ENCODE data around the gene UBA52. TPM values are rescaled to one million over a fixed set of nuclear protein-coding genes. Genes with fewer than 3 reads are reported as not detected.

UBA52 gene
- total and polyA plus RNA-seq, 5 donors: 622 to 793 (median 716) TPM

GRCh38 chr19:18608805-18609716 lies 37.4 kb downstream of the UBA52 start:
- no peaks in the 10 kb centered on the region for H3K4me1 ChIP-seq (ENCODE audit: control insufficient read depth, insufficient read depth, low read length)
- no peaks in the 10 kb centered on the region for H3K9me3 ChIP-seq (ENCODE audit: control insufficient read depth, low read length)
- H3K27ac ChIP-seq (ENCODE audit: low read length): no peak overlapping the region
- H3K27me3 ChIP-seq (ENCODE audit: control insufficient read depth, insufficient read depth): no peaks in the 10 kb centered on the region
- WGBS: 53% methylated on average over 9 of the region's 9 CpGs
- no peak for ATAC-seq
- intact Hi-C loops (cut with DNase I): no loop called here
- no peak for DNase-seq
- H3K4me3 ChIP-seq (ENCODE audit: low read length): no peak overlapping the region

- no peaks in the 10 kb centered on the region for H3K4me1 ChIP-seq (ENCODE audit: control insufficient read depth, insufficient read depth, low read length)
- DNase-seq (no peak), ATAC-seq (no peak)
- no peak overlapping the region for H3K27ac ChIP-seq (ENCODE audit: low read length)
- WGBS: 33% methylated on average over 2 of the region's 2 CpGs
- intact Hi-C loops (cut with DNase I): no loop called here
- H3K4me3 ChIP-seq (ENCODE audit: low read length): no peak overlapping the region
- H3K9me3 ChIP-seq (ENCODE audit: control insufficient read depth, low read length): no peaks in the 10 kb centered on the region
- no peaks in the 10 kb centered on the region for H3K27me3 ChIP-seq (ENCODE audit: control insufficient read depth, insufficient read depth)
Observed at GRCh38 chr19:18609717-18610051, 38.0 kb downstream of the UBA52 start.

- 42% methylated on average over 3 of the region's 3 CpGs for WGBS
- Histone ChIP-seq H3K4me3 (ENCODE audit: low read length) (no peak overlapping the region), H3K27ac (ENCODE audit: low read length) (no peak overlapping the region), H3K9me3 (ENCODE audit: control insufficient read depth, low read length) (no peaks in the 10 kb centered on the region), H3K27me3 (ENCODE audit: control insufficient read depth, insufficient read depth) (no peaks in the 10 kb centered on the region), H3K4me1 (ENCODE audit: control insufficient read depth, insufficient read depth, low read length) (no peaks in the 10 kb centered on the region)
- no peak for DNase-seq
- no peak for ATAC-seq
- intact Hi-C loops (cut with DNase I): no loop called here
Observed at GRCh38 chr19:18610245-18610555, 38.5 kb downstream of the UBA52 start.

- WGBS: 7% methylated on average over 45 of the region's 45 CpGs
- no peak for ATAC-seq
- Histone ChIP-seq H3K27me3 (ENCODE audit: control insufficient read depth, insufficient read depth) (no peaks in the 10 kb centered on the region), H3K9me3 (ENCODE audit: control insufficient read depth, low read length) (no peaks in the 10 kb centered on the region), H3K27ac (ENCODE audit: low read length) (no peak overlapping the region), H3K4me1 (ENCODE audit: control insufficient read depth, insufficient read depth, low read length) (no peaks in the 10 kb centered on the region), H3K4me3 (ENCODE audit: low read length) (no peak overlapping the region)
- no peak for DNase-seq
- intact Hi-C loops (cut with DNase I): no loop called here
Observed at GRCh38 chr19:18610556-18611326, 39.1 kb downstream of the UBA52 start.

GRCh38 chr19:18611327-18612050 lies 39.8 kb downstream of the UBA52 start:
- no peak for DNase-seq
- intact Hi-C loops (cut with DNase I): no loop called here
- Histone ChIP-seq H3K27me3 (ENCODE audit: control insufficient read depth, insufficient read depth) (no peaks in the 10 kb centered on the region), H3K9me3 (ENCODE audit: control insufficient read depth, low read length) (no peaks in the 10 kb centered on the region), H3K4me3 (ENCODE audit: low read length) (peak overlapping the region; percentile 4), H3K4me1 (ENCODE audit: control insufficient read depth, insufficient read depth, low read length) (no peaks in the 10 kb centered on the region), H3K27ac (ENCODE audit: low read length) (no peak overlapping the region)
- ATAC-seq: no peak
- 3% methylated on average over 62 of the region's 62 CpGs for WGBS

GRCh38 chr19:18612051-18612771 lies 40.6 kb downstream of the UBA52 start:
- no peak for DNase-seq
- WGBS: 1% methylated on average over 30 of the region's 30 CpGs
- no peak for ATAC-seq
- Histone ChIP-seq H3K27ac (ENCODE audit: low read length) (no peak overlapping the region), H3K4me1 (ENCODE audit: control insufficient read depth, insufficient read depth, low read length) (no peaks in the 10 kb centered on the region), H3K4me3 (ENCODE audit: low read length) (peak overlapping the region; percentile 28), H3K27me3 (ENCODE audit: control insufficient read depth, insufficient read depth) (no peaks in the 10 kb centered on the region), H3K9me3 (ENCODE audit: control insufficient read depth, low read length) (no peaks in the 10 kb centered on the region)
- intact Hi-C loops (cut with DNase I): no loop called here

DNA sequence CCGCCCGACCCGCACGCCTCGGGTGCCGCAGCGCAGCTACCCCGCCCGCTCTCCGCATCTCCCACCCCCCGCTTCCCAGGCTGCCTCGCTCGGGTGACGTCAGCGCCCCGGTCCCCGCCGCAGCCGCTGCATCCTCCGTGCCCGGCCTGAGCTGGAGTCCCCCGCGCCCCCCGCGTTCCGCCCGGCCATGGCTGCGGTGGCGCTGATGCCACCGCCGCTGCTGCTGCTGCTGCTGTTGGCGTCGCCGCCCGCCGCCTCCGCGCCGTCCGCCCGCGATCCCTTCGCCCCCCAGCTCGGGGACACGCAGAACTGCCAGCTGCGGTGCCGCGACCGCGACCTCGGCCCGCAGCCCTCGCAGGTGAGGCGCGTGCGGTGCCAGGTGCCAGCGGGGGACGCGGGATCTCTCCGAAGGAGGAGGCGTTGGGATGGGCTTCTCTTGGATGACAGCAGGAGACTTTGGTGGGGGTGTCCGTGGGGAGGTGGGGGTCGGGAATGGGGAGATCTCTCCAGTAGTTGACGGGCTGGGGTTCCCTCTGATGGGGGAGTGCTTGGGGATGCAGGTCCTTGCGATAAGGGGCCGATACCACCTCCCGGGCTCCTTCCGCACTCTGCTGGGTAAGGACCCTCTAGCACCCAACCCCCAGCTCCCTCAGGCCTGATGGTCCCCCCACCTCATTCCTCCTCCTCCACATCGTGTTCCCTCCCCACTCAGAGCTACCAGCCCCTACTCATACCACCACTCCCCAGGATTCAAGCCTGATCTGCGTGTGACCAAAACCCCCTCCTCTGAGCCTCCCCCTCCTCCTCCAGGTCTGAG lies 41.3 kb downstream of the UBA52 start, which contains the start of gene TMEM59L:
TMEM59L (plus strand) TSS at position 99 of the 817 bp plus-strand sequence; CDS start at position 188, 89 bp downstream.
- H3K4me3 ChIP-seq (ENCODE audit: low read length): peak within 1 kb of the TSS; percentile 28
- H3K9me3 ChIP-seq (ENCODE audit: control insufficient read depth, low read length): no peaks in the 10 kb centered on the region
- ATAC-seq (peak; percentile 15 to 34), DNase-seq (no peak)
- no peaks in the 10 kb centered on the region for H3K4me1 ChIP-seq (ENCODE audit: control insufficient read depth, insufficient read depth, low read length)
- intact Hi-C loops (cut with DNase I): no loop called here
- WGBS: 3% methylated on average over 70 of the region's 70 CpGs
- H3K27ac ChIP-seq (ENCODE audit: low read length): no peak within 1 kb of the TSS
- H3K27me3 ChIP-seq (ENCODE audit: control insufficient read depth, insufficient read depth): no peaks in the 10 kb centered on the region

DNA sequence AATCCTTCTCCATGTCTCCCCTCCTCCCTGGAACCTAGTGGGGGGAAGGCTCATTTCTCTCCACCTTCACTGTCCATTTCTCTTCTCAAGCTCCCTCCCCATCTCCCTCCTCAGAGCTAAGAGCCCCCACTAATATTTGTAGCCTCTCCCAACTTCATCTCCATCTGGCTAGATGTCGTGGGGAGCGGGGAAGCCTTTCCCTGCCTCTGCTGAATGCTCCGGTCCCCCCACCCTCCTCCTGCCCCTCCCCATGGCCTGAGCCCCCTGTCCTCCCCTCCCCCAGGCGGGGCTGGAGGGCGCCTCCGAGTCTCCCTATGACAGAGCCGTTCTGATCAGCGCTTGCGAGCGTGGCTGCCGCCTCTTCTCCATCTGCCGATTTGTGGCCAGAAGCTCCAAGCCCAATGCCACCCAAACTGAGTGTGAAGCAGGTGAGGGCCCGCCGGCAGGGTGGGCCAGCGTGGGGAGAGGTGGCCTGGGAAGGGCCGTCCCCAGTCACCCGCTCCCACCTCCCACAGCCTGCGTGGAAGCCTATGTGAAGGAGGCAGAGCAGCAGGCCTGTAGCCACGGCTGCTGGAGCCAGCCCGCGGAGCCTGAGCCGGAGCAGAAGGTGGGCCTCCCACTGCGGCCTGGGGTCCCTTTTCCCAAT lies 42.1 kb downstream of the UBA52 start:
- intact Hi-C loops (cut with DNase I): no loop called here
- Histone ChIP-seq H3K9me3 (ENCODE audit: control insufficient read depth, low read length) (no peaks in the 10 kb centered on the region), H3K27ac (ENCODE audit: low read length) (no peak overlapping the region), H3K4me1 (ENCODE audit: control insufficient read depth, insufficient read depth, low read length) (no peaks in the 10 kb centered on the region), H3K4me3 (ENCODE audit: low read length) (no peak overlapping the region), H3K27me3 (ENCODE audit: control insufficient read depth, insufficient read depth) (no peaks in the 10 kb centered on the region)
- ATAC-seq: no peak
- DNase-seq: no peak
- 43% methylated on average over 23 of the region's 23 CpGs for WGBS

GRCh38 chr19:18616023-18616422 lies 44.4 kb downstream of the UBA52 start:
- ATAC-seq: no peak
- Histone ChIP-seq H3K4me1 (ENCODE audit: control insufficient read depth, insufficient read depth, low read length) (no peaks in the 10 kb centered on the region), H3K27me3 (ENCODE audit: control insufficient read depth, insufficient read depth) (no peaks in the 10 kb centered on the region), H3K4me3 (ENCODE audit: low read length) (no peak overlapping the region), H3K9me3 (ENCODE audit: control insufficient read depth, low read length) (no peaks in the 10 kb centered on the region), H3K27ac (ENCODE audit: low read length) (no peak overlapping the region)
- 96% methylated on average over 3 of the region's 3 CpGs for WGBS
- no peak for DNase-seq
- intact Hi-C loops (cut with DNase I): no loop called here

DNA sequence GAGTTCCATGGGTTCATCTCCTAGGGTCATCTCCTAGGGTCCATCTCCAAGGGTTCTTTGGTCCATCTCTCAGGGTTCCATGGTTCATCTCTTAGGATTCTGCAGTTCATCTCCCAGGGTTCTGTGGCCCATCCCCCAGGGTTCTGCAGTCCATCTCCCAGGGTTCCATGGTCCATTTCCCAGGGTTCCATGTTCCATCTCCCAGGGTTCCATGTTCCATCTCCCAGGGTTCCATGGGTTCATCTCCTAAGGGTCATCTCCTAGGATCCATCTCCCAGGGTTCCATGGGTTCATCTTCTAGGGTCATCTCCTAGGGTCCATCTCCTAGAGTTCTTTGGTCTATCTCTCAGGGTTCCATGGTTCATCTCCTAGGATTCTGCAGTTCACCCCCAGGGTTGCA lies 45.9 kb downstream of the UBA52 start:
- no peaks in the 10 kb centered on the region for H3K27me3 ChIP-seq (ENCODE audit: control insufficient read depth, insufficient read depth)
- ATAC-seq (no peak), DNase-seq (no peak)
- intact Hi-C loops (cut with DNase I): no loop called here
- H3K4me3 ChIP-seq (ENCODE audit: low read length): no peak overlapping the region
- no peak overlapping the region for H3K27ac ChIP-seq (ENCODE audit: low read length)
- no peaks in the 10 kb centered on the region for H3K4me1 ChIP-seq (ENCODE audit: control insufficient read depth, insufficient read depth, low read length)
- no peaks in the 10 kb centered on the region for H3K9me3 ChIP-seq (ENCODE audit: control insufficient read depth, low read length)
